ENCODE data around the gene OLFML3.

Gene OLFML3

GRCh38 chr1:113934511-113935055 lies 44.7 kb upstream of the OLFML3 start:
- no peak for TF ChIP-seq CTCF (IDR thresholded peaks at IDR 0.05; ENCODE audit: low read depth, low read length)
- no peaks in the 10 kb centered on the region for H3K27me3 ChIP-seq (ENCODE audit: insufficient read depth, low read depth, severe bottlenecking)
- no peak overlapping the region for H3K27ac ChIP-seq
- no peak for DNase-seq
- peaks cover 4% of the 10 kb centered on the region; the same call in 1 of the 2 replicates for H3K36me3 ChIP-seq
- H3K4me3 ChIP-seq (ENCODE audit: low read depth, low read length): no peak overlapping the region
- no peaks in the 10 kb centered on the region for H3K9me3 ChIP-seq (ENCODE audit: severe bottlenecking)

GRCh38 chr1:113935176-113935575 lies 44.1 kb upstream of the OLFML3 start:
- H3K27me3 ChIP-seq (ENCODE audit: insufficient read depth, low read depth, severe bottlenecking): no peaks in the 10 kb centered on the region
- peaks cover 4% of the 10 kb centered on the region; the same call in 1 of the 2 replicates for H3K36me3 ChIP-seq
- TF ChIP-seq CTCF (IDR thresholded peaks at IDR 0.05; ENCODE audit: low read depth, low read length): no peak
- H3K4me3 ChIP-seq (ENCODE audit: low read depth, low read length): no peak overlapping the region
- no peaks in the 10 kb centered on the region for H3K9me3 ChIP-seq (ENCODE audit: severe bottlenecking)
- H3K27ac ChIP-seq: no peak overlapping the region
- DNase-seq: no peak

- TF ChIP-seq CTCF (IDR thresholded peaks at IDR 0.05; ENCODE audit: low read depth, low read length): no peak
Measured at GRCh38 chr1:113935970-113936369, 43.3 kb upstream of the OLFML3 start.

GRCh38 chr1:113937146-113937545 lies 42.1 kb upstream of the OLFML3 start:
- Histone ChIP-seq H3K27ac (no peak overlapping the region), H3K4me3 (ENCODE audit: low read depth, low read length) (no peak overlapping the region)
- TF ChIP-seq CTCF (IDR thresholded peaks at IDR 0.05; ENCODE audit: low read depth, low read length): no peak

More at GRCh38 chr1:113935970-113936369, 43.3 kb upstream of the OLFML3 start:
- Histone ChIP-seq H3K36me3 (peaks cover 12% of the 10 kb centered on the region), H3K27ac (no peak overlapping the region), H3K27me3 (ENCODE audit: insufficient read depth, low read depth, severe bottlenecking) (no peaks in the 10 kb centered on the region), H3K9me3 (ENCODE audit: severe bottlenecking) (no peaks in the 10 kb centered on the region), H3K4me3 (ENCODE audit: low read depth, low read length) (no peak overlapping the region)
- no peak for DNase-seq

GRCh38 chr1:113938192-113938591 lies 41.1 kb upstream of the OLFML3 start:
- Histone ChIP-seq H3K9me3 (ENCODE audit: severe bottlenecking) (no peaks in the 10 kb centered on the region), H3K4me3 (ENCODE audit: low read depth, low read length) (no peak overlapping the region), H3K27ac (peak overlapping the region; percentile 72), H3K36me3 (peaks cover 34% of the 10 kb centered on the region), H3K27me3 (ENCODE audit: insufficient read depth, low read depth, severe bottlenecking) (no peaks in the 10 kb centered on the region)
- TF ChIP-seq CTCF (IDR thresholded peaks at IDR 0.05; ENCODE audit: low read depth, low read length): no peak
- DNase-seq: peak; percentile 65

More at GRCh38 chr1:113937146-113937545, 42.1 kb upstream of the OLFML3 start:
- DNase-seq: no peak
- H3K27me3 ChIP-seq (ENCODE audit: insufficient read depth, low read depth, severe bottlenecking): no peaks in the 10 kb centered on the region
- peaks cover 24% of the 10 kb centered on the region for H3K36me3 ChIP-seq
- no peaks in the 10 kb centered on the region for H3K9me3 ChIP-seq (ENCODE audit: severe bottlenecking)

Data from WERI-Rb-1 (cell line).